Measurements from ENCODE around the gene LDAF1.
"Not testable (repeated sequence)": the region's sequence is repeated elsewhere in the genome, so short reads cannot be mapped to it uniquely, and the experiment has no call there.

Gene LDAF1

GRCh38 chr16:21158208-21159110, at the start of gene LDAF1:
Gene LDAF1, plus strand, starts transcription at chr16:21158674. Its CDS starts 2,509 bp downstream, at chr16:21161183.
- peak; percentile 91 for DNase-seq

- DNase-seq, result not testable (repeated sequence)
Observed at GRCh38 chr16:21115551-21115950, 42.9 kb upstream of the LDAF1 start.

DNA sequence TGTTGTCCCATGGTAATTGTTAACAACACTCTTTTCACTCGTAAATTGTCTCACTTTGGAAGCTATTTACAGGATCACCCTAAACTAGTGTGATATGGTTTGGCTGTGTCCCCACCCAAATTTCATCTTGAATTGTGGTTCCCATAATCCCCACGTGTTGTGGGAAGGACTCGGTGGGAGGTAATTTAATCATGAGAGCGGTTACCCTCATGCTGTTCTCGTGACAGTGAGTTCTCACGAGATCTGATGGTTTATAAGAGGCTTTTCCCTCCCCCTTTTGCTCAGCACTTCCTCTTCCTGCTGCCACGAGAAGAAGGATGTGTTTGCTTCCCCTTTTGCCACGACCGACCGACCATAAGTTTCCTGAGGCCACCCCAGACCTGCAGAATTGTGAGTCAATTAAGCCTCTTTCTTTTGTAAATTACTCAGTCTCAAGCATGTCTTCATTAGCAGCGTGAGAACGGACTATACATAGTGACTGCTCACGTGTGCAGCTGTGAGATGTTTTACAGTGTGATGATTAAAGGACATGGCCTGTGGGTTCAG, 42.3 kb upstream of the LDAF1 start:
- DNase-seq, result peak; percentile 55

DNA sequence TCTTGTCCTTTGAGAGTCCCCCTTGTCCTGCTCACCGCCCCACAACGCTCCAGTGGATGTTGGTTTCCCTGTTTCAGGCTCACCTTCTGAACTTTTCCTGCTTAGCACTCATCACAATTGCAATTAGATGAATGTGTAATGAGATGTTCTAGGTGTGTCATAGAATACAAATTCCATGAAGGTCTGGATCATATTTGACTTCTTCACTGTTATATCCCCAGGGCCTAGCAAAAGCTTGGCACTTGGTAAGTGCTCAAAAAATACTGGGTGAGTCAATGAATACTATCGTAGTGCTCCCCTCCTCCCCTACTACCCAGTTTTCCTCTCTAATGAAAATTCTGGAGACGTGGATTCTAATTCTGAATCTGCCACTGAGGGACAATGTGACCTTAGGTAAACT, 40.9 kb upstream of the LDAF1 start:
- no peak for DNase-seq

GRCh38 chr16:21120976-21121520, 37.4 kb upstream of the LDAF1 start:
- no peak for DNase-seq

DNA sequence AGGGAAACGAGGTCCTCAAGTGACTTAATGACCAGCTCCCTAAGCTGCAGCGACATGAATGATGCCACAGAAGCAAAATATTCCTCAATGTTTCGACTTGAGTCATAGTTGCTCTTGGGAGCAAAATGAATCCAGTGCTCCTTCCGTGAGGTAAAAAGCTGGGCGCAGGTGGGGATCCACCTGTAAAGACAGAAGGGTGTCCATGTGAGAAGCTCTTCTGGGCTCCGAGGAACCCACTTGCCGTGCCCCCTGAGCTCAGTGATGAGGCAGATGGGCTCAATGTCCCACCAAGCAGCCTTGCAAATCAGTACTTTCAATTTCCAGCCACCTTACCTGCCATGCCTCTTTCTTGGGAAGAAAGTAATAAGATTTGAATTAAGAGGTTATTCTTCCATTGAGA, 33.3 kb upstream of the LDAF1 start:
- DNase-seq, result no peak

- no peak for DNase-seq
Observed at GRCh38 chr16:21126518-21126917, 32.0 kb upstream of the LDAF1 start.

GRCh38 chr16:21128991-21129390, 29.5 kb upstream of the LDAF1 start:
- DNase-seq, result no peak

DNA sequence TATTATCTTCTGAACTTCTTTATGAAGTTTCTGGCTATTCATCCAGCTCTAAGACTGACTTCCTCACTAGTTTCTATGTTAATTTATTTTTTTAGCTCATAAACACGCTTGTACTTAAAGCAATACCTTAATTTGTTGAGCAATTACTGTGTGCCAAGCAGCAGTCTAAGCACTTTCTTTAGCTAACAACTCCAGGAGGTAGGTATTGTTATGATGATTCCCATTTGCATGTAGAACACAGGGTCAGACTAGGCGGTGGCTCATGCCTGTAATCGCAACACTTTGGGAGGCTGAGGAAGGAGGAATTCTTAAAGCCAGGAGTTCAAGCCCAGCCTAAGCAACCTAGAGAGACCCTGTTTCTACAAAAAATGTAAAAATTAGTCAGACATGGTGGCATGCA, 27.7 kb upstream of the LDAF1 start:
- no peak for DNase-seq

- no peak for DNase-seq
Observed at GRCh38 chr16:21134053-21134452, 24.4 kb upstream of the LDAF1 start.

DNA sequence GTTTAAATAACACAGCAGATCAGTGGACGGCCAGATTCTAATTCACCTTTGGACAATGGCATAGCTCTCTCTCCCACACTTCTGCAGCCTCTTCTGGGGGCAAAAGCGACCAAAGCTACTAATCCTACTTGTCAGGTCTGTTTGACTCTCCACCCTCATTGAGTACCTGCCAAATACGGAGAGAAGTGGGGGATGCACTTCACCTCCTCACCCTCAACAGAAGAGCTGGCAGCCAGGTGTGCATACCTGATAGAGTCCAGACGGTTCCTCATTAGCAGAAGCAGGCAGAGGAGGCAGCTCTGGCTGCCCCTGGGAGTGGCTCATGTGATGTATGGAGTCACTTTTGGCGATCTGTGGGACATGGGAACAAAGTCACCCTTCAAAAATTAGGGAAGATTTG, 12.7 kb upstream of the LDAF1 start:
- DNase-seq, result no peak

DNA sequence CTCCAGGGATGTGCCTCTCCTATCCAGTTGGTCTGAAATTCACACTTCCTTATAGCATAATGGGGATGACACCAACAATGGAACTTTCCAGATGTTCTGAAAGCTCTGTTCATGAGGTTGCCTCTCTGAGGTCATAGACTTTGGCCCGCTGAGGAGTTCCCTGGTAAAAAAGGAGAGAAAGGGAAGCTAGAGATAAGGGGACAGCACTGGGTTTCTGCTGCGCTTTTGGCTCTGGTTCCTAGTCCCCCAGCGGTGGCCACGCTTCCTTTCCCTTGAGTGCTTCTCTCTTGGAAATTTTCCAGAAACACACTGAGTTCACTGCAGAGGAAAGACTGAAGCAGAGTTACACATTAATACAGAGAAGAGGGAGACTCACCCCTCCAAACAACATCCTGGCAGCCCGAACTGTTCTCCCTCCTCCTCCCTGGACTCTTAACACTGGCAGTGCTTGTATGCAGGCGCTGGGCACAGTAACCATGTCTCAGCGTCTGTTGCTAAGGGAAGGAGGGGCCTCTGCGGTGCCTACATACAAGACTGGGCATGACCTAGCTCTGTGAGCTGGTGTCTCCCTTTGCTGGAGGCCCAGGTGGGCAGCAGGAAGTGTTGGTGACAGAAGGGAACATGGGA, 8.0 kb upstream of the LDAF1 start, which contains the start of gene DNAH3:
Gene DNAH3 (minus strand): TSS at position 472 of the 627 bp plus-strand sequence. CDS start 527 bp downstream, outside the sequence.
- DNase-seq, result no peak

DNA sequence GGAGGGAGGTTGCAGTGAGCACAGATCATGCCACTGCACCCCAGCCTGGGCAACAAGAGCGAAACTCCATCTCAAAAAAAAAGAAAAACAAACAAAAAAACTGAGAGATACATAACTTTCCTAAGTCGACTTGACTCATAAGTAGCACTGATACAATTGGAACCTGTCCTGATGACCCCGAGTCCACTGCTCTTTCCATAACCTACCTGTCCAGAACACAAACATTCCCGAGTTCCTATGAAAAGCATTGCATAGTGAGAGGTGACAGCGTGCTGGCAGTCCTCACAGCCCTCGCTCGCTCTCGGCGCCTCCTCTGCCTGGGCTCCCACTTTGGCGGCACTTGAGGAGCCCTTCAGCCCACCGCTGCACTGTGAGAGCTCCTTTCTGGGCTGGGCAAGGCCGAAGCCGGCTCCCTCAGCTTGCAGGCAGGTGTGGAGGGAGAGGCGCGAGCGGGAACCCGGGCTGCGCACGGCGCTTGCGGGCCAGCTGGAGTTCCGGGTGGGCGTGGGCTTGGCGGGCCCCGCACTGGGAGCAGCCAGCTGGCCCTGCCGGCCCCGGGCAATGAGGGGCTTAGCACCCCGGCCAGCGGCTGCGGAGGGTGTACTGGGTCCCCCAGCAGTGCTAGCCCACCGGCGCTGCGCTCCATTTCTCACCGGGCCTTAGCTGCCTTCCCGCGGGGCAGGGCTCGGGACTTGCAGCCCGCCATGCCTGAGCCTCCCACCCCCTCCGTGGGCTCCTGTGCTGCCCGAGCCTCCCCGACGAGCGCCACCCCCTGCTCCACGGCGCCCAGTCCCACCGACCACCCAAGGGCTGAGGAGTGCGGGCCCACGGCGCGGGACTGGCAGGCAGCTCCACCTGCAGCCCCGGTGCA, 6.1 kb upstream of the LDAF1 start:
- not testable (repeated sequence) for DNase-seq

GRCh38 chr16:21153124-21153729, 5.2 kb upstream of the LDAF1 start:
- not testable (repeated sequence) for DNase-seq

DNA sequence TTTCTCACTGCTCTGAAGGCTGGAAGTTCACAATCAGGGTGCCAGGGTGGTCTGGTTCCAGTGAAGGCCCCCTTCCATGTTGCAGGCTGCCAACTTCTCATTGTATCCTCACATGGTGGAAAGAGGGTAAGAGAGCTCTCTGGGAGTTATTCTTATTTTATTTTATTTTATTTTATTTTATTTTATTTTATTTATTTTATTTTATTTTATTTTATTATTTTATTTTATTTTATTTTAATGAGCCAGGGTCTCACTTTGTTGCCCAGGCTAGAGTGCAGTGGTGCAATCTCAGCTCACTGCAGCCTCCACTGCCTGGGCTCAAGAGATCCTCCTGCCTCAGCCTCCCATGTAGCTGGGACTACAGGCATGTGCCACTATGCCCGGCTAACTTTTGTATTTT, 2.5 kb upstream of the LDAF1 start:
- DNase-seq, result not testable (repeated sequence)

DNA sequence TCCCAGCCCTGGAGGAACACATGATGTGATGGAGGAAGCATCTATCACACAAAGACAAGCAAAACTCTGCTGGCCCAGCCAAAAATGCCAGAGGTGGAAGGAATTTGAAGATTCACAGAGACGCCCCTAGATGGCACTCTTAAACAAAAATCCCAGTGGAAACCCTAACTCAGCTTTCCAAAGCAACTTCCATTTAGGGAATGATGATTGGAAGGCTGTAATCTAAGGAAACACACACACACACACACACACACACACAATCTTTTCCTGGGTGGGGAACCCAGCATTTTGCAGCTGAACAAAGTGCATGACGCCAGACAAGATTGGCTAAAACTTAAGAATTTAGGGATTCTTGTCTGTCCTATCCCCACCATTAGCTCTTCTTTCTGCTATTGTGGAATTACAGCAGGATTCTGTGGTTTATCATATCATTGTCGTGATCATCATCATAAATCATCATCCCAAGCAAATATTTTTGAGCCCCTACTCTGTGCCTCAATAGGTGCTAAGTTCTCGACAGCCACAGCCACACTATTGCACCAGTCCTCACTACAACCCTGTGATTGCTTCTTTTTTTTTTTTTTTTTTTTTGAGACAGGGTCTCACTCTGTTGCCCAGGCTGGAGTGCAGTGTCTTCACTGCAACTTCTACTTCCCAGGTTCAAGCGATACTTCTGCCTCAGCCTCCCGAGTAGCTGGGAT, 1.6 kb upstream of the LDAF1 start:
- DNase-seq, result no peak

DNA sequence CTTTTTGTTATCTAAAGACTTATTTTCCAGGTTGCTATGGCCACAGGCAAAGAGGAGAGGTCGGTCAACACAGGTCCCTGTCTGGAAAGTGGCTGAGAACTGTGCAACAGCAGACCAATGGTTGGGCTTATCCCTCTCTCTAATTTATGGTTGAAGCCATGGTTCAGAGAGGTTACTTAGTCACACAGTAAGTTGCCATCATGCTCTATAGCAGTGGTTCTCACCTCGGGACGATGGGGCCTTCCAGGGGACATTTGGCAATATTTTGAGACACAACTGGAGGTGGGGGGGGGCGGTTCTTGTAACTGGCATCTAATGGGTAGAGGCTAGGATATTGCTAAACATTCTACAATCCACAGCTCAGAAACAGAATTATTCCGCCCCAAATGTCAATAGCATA, 842 bp upstream of the LDAF1 start:
- DNase-seq, result no peak

GRCh38 chr16:21159281-21159951, 942 bp downstream of the LDAF1 start:
- DNase-seq, result peak; percentile 65

DNA sequence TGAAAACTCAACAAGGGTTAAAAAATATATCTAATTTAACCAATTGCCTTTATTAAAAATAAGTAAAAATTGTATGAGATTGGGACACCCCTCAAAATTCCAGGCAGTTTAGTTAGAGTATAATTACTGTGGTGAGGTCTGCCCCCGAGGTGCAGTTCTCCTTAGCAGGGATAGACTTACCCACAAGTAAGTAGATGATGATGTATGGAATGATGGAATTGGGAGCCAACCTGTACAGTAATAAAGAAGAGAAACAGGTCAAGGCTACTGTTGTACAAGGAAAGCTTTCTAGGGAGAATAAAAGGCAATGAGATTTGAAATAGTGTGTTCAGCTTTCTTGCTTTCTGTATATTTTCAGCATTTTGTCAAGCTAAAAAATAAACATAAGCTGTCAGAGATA, 1.8 kb downstream of the LDAF1 start:
- DNase-seq, result no peak

GRCh38 chr16:21161211-21161610, 2.7 kb downstream of the LDAF1 start:
- DNase-seq, result no peak

DNA sequence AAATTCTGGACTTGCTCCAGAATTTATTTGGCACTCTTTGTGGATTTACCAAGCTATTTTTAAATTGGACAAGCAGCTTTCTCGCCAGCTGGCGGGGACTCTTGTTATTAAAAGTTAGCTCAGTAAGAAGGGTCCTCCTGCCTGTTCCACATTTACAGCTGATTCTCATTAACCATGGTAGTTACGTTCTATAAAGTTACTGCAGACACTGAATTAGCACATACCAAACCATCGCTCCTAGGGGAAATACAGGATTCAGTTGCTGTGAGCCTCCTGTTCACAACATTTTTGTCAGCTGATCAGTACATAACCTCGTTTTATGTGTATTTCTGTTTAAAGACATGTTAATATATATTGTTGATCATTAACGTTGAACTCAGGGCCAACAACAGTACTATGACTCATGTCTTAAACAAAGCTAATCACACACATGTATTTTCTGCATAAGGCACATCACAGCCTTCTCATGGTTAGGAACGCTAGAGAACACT, 4.2 kb downstream of the LDAF1 start:
- no peak for DNase-seq

Measured in activated CD8-positive, alpha-beta memory T cell treated with anti-CD3 and anti-CD28 coated beads for 24 hours (primary cell).